LNCaP clone FGC (cell line): ENCODE results near the gene HEATR5A.
"Not testable (repeated sequence)": the region's sequence is repeated elsewhere in the genome, so short reads cannot be mapped to it uniquely, and the experiment has no call there.

Source experiments
- DNase-seq: peaks from one replicate; pipeline ENCODE4 v3.0.0-alpha.2; 2011; ENCODE audit warnings: low read depth
- H3K4me3 ChIP-seq: 2 replicates; pipeline ENCODE4 v1.5.1; 2011; ENCODE audit warnings: mild to moderate bottlenecking, low read depth, low read length, control low read depth
- TF ChIP-seq, protein P1 (sequence below): IDR thresholded peaks from 2 replicates; pipeline ENCODE4 v1.5.1; 2012; ENCODE audit warnings: mild to moderate bottlenecking; ENCODE audit not compliant: control insufficient read depth, insufficient read depth; ENCODE audit errors: extremely low read depth

HEATR5A gene

DNA sequence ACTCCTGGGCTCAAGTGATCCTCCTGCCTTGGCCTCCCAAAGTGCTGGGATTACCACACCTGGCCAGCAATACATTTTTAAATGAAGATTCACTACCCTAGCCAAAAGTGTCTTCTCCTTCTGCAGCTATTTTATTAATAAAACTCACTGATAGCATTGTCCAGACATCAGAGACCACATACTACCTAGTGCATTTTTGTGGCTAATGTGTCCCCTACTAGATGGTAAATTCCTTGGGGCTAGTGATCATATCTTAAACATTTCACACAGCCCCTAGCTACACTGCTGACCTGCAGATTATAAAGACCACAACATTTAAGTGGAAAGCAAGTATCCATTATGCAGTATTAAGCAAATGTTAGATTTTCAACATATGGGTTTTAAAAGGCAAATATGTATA is 19.9 kb upstream of the HEATR5A start:
- H3K4me3 ChIP-seq, result no peak overlapping the region
- DNase-seq, result no peak
- TF ChIP-seq, protein P1, sequence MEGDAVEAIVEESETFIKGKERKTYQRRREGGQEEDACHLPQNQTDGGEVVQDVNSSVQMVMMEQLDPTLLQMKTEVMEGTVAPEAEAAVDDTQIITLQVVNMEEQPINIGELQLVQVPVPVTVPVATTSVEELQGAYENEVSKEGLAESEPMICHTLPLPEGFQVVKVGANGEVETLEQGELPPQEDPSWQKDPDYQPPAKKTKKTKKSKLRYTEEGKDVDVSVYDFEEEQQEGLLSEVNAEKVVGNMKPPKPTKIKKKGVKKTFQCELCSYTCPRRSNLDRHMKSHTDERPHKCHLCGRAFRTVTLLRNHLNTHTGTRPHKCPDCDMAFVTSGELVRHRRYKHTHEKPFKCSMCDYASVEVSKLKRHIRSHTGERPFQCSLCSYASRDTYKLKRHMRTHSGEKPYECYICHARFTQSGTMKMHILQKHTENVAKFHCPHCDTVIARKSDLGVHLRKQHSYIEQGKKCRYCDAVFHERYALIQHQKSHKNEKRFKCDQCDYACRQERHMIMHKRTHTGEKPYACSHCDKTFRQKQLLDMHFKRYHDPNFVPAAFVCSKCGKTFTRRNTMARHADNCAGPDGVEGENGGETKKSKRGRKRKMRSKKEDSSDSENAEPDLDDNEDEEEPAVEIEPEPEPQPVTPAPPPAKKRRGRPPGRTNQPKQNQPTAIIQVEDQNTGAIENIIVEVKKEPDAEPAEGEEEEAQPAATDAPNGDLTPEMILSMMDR, result no peak

DNA sequence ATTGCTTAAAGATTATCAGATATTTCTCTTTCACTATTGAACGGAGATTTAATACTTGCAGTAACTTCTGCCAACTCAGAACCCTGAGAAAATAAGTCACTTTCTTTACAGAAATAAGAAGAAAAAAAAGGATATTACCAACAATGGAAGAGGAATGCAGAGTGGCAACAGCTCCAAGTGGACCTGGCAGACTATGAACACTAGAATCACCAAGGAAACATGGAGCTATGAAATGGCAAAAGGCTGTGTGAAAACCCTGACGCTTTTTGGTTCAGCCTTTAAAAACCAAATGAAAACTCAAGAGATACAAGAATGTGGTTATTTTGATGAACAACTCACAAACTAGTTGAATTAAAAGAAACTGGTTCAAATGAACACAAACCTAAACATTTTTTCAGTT is 19.2 kb upstream of the HEATR5A start:
- no peak for DNase-seq
- TF ChIP-seq, protein P1, result no peak
- no peak overlapping the region for H3K4me3 ChIP-seq

DNA sequence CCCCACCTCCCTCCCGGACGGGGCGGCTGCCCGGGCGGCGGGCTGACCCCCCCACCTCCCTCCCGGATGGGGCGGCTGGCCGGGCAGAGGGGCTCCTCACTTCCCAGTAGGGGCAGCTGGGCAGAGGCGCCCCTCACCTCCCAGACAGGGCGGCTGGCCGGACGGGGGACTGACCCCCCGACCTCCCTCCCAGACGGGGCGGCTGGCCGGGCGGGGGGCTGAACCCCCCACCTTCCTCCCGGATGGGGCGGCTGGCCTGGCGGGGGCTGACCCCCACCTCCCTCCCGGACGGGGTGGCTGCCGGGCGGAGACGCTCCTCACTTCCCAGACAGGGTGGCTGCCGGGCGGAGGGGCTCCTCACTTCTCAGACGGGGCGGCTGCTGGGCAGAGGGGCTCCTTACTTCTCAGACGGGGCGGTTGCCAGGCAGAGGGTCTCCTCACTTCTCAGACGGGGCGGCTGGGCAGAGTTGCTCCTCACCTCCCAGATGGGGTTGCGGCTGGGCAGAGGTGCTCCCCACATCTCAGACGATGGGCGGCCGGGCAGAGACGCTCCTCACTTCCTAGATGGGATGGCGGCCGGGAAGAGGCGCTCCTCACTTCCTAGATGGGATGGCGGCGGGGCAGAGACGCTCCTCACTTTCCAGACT is 16.8 kb upstream of the HEATR5A start:
- H3K4me3 ChIP-seq, DNase-seq: not testable (repeated sequence)

DNA sequence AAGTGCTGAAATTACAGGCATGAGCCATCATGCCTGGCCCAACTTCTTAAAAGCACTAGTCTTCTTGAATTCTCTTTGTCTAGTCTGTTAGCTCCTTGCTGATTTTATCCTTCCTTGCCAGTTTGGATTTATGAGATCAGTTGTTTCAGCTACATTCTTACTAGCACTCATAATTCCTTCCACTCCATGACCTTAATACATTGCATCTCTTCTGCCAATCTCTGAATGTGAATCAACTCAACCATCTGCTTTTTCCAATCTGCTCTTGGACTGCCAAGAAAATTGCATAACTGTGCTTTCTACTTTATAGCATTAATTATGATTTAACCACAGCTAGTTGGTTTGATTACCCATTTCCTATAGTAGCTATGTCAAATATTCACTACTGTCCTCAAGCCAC is 14.9 kb upstream of the HEATR5A start:
- TF ChIP-seq, protein P1, result no peak
- no peak for DNase-seq
- no peak overlapping the region for H3K4me3 ChIP-seq

DNA sequence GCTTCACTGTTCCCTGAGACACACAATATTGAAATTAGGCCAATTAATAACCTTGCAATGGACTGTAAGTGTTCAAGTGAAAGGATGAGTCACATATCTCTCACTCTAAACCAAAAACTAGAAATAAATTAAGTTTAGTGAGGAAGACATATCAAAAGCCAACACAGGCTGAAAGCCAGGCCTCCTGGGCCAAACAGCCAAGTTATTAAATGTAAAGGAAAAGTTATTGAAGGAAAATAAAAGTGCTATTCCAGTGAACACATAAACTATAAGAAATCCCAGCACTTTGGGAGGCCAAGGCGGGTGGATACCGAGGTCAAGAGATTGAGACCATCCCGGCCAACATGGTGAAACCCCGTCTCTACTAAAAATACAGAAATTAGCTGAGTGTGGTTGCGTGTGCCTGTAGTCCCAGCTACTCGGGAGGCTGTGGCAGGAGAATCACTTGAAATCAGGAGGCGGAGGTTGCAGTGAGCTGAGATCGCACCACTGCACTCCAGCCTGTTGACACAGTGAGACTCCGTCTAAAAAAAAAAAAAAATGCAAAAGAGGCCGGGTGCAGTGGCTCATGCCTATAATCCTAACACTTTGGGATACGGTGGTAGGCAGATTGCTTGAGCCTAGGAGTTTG is 10.4 kb upstream of the HEATR5A start:
- TF ChIP-seq, protein P1, result no peak
- no peak for DNase-seq
- H3K4me3 ChIP-seq, result no peak overlapping the region

DNA sequence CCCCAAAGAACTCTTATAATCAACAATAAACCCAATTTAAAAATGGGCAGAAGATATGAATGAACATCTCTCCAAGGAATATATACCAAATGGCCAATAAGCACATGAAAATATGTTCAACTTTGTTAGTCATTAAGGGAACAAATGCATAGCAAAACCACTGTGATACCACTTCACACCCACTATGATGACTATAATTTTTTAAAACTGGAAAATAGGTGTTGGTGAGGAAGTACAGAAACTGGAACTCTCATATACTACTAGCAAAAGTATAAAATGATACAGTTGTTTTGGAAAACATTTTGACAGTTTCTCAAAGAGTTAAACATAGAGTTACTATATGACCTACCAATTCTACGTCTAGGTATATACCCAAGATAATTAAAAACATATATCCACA is 9.4 kb upstream of the HEATR5A start:
- H3K4me3 ChIP-seq, result no peak overlapping the region
- TF ChIP-seq, protein P1, result no peak
- DNase-seq, result no peak

DNA sequence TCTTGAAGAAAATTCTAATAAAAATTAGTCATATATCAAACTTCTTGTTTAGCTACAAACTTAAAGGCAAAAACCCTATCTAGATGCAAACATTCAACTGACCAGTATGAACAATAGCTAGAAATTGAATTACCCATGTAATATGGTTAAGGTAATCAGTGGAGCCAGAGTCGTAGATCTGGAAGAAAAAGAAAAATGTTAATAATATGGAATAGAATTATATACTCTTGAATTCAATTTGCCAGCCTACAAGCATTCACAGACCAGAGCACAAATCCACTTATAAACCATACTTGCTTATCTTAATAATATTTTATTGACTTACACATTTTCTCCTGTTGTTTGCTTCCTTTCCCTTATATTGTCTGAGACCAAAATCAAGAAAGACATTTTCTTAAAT is 7.7 kb upstream of the HEATR5A start:
- no peak overlapping the region for H3K4me3 ChIP-seq
- no peak for DNase-seq
- TF ChIP-seq, protein P1, result no peak
